SU-DHL-6 (cell line): ENCODE measurements around the gene KRT77.

Source experiments
- EZH2phosphoT487 ChIP-seq: fragments of 200-600 bp; sonication (generic), shearing (Covaris generic); conservative IDR thresholded peaks from 2 replicates; pipeline ENCODE4 v1.6.1; 2018; ENCODE audit warnings: mild to moderate bottlenecking, antibody characterized with exemption, low read length, moderate library complexity, mixed read lengths
- TF ChIP-seq, protein P1 (sequence below): fragments of 200-600 bp; sonication (generic); IDR thresholded peaks from one replicate; pipeline ENCODE4 v1.5.1; 2017; ENCODE audit warnings: antibody characterized with exemption, mild to moderate bottlenecking, low read length, moderate library complexity; ENCODE audit not compliant: insufficient read depth, poor library complexity, severe bottlenecking

DNA sequence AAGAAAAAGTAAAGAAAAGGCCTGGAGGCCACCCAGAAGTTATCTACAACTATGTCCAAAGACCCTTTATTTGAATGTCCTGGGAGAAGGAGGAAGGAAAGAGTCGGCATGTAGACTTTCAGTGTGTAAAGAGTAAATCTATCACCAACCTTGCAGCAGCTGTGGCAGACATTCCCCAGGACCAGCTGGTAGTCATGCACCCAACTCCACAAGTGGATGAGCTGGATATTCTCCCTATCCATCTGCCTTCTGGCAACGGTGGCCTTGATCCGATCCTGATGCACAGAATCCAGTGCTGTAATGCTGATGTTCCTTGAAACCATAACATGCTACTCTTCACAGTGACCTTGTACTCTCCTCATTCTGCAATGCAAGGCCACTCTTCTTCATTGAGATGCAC, 46.5 kb upstream of the KRT77 start:
- TF ChIP-seq, protein P1, sequence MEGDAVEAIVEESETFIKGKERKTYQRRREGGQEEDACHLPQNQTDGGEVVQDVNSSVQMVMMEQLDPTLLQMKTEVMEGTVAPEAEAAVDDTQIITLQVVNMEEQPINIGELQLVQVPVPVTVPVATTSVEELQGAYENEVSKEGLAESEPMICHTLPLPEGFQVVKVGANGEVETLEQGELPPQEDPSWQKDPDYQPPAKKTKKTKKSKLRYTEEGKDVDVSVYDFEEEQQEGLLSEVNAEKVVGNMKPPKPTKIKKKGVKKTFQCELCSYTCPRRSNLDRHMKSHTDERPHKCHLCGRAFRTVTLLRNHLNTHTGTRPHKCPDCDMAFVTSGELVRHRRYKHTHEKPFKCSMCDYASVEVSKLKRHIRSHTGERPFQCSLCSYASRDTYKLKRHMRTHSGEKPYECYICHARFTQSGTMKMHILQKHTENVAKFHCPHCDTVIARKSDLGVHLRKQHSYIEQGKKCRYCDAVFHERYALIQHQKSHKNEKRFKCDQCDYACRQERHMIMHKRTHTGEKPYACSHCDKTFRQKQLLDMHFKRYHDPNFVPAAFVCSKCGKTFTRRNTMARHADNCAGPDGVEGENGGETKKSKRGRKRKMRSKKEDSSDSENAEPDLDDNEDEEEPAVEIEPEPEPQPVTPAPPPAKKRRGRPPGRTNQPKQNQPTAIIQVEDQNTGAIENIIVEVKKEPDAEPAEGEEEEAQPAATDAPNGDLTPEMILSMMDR = no peak
- no peak for TF ChIP-seq EZH2phosphoT487
